Keratinocyte (primary cell): ENCODE results near the gene AP1M1. TPM values are rescaled to one million over a fixed set of nuclear protein-coding genes. Genes with fewer than 3 reads are reported as not detected.

Experiments used
- DNase-seq: peaks from one replicate; pipeline ENCODE4 v3.0.0-alpha.2; 2011; ENCODE audit warnings: low read depth, missing footprints, low spot score
- FAIRE-seq: peaks from 2 replicates; lab custom pipeline; 2011; peaks lifted over from hg19 to GRCh38; lab: Jason Lieb, UNC
- H2AFZ ChIP-seq: 2 replicates; pipeline ENCODE4 v1.6.0; 2012; ENCODE audit warnings: low read length, control low read depth, inconsistent platforms; ENCODE audit not compliant: control insufficient read depth
- H3K27ac ChIP-seq: 2 replicates; pipeline ENCODE4 v1.5.1; 2011; ENCODE audit warnings: low read length; ENCODE audit not compliant: control insufficient read depth, insufficient read depth
- H3K27me3 ChIP-seq: 3 replicates; pipeline ENCODE4 v1.6.0; 2011; ENCODE audit warnings: low read length; ENCODE audit not compliant: control insufficient read depth, insufficient read depth; ENCODE audit errors: extremely low read depth
- H3K36me3 ChIP-seq, 2 experiments: 2 replicates in 1 of 2; 3 replicates in 1 of 2; pipeline ENCODE4 v1.5.1; 2011; ENCODE audit warnings: low read length in 2 of 2, mild to moderate bottlenecking in 1 of 2; ENCODE audit not compliant: control insufficient read depth in 2 of 2, insufficient read depth in 2 of 2; ENCODE audit errors: extremely low read depth in 1 of 2
- H3K4me1 ChIP-seq: 3 replicates; pipeline ENCODE4 v1.5.1; 2011; ENCODE audit warnings: low read length; ENCODE audit not compliant: control insufficient read depth, insufficient read depth; ENCODE audit errors: extremely low read depth
- H3K4me2 ChIP-seq: 3 replicates; pipeline ENCODE4 v1.6.0; 2011; ENCODE audit warnings: low read depth, low read length; ENCODE audit not compliant: control insufficient read depth, insufficient read depth; ENCODE audit errors: extremely low read depth
- H3K4me3 ChIP-seq, 3 experiments: fragments of 200-600 bp in 1 of 3; sonication (generic) in 1 of 3; 2 replicates in 2 of 3; 3 replicates in 1 of 3; pipeline ENCODE4 v1.5.1; 2011 to 2016; ENCODE audit warnings: low read length in 3 of 3, mild to moderate bottlenecking in 3 of 3, control low read depth in 2 of 3, inconsistent platforms in 1 of 3, low read depth in 1 of 3, mixed read lengths in 1 of 3, mixed run types in 1 of 3, moderate library complexity in 1 of 3; ENCODE audit not compliant: control insufficient read depth in 2 of 3, insufficient read depth in 2 of 3; ENCODE audit errors: extremely low read depth in 1 of 3
- H3K79me2 ChIP-seq: 2 replicates; pipeline ENCODE4 v1.6.0; 2012; ENCODE audit warnings: low read length; ENCODE audit not compliant: control insufficient read depth, insufficient read depth
- H3K9ac ChIP-seq: 3 replicates; pipeline ENCODE4 v1.6.0; 2011; ENCODE audit warnings: low read length; ENCODE audit not compliant: control insufficient read depth, insufficient read depth; ENCODE audit errors: extremely low read depth
- H3K9me1 ChIP-seq: 3 replicates; pipeline ENCODE4 v1.6.0; 2011; ENCODE audit warnings: low read length; ENCODE audit not compliant: control insufficient read depth, insufficient read depth; ENCODE audit errors: extremely low read depth
- H3K9me3 ChIP-seq: 2 replicates; pipeline ENCODE4 v1.5.1; 2012; ENCODE audit warnings: low read depth, low read length; ENCODE audit not compliant: control insufficient read depth
- H4K20me1 ChIP-seq: 3 replicates; pipeline ENCODE4 v1.6.0; 2011; ENCODE audit warnings: low read length; ENCODE audit not compliant: control insufficient read depth, insufficient read depth; ENCODE audit errors: extremely low read depth
- CTCF ChIP-seq, 3 experiments: IDR thresholded peaks in 1 of 3; conservative IDR thresholded peaks in 1 of 3; optimal IDR thresholded peaks in 1 of 3; 2 replicates in 2 of 3; 3 replicates in 1 of 3; pipeline versions ENCODE3 to v1.5.1; 2011; ENCODE audit warnings: low read length in 3 of 3, mild to moderate bottlenecking in 3 of 3, moderate library complexity in 2 of 3, control low read depth in 1 of 3, inconsistent platforms in 1 of 3; ENCODE audit not compliant: insufficient read depth in 2 of 3; ENCODE audit errors: extremely low read depth in 1 of 3
- EZH2 ChIP-seq: IDR thresholded peaks from one replicate; pipeline ENCODE4 v1.6.1; 2012; ENCODE audit warnings: inconsistent platforms, mild to moderate bottlenecking, low read length, moderate library complexity
- dilution Hi-C: fragments of 300-500 bp; cut with MboI; formaldehyde crosslinking; loops from one replicate; pipeline ENCODE4 v1.7.0; 2020; ENCODE audit warnings: low sequenced_read_pairs; ENCODE audit not compliant: extremely low pct_ligation_motif_present
- polyA plus RNA-seq, 5 experiments: library from polyadenylated mRNA; depleted of rRNA in 3 of 5; stranded (reverse) in 3 of 5; stranded (forward) in 1 of 5; unstranded in 1 of 5; fragments of >200 nt; gene quantifications; 1 replicate in 1 of 5; 2 replicates in 3 of 5; 3 replicates in 1 of 5; pipeline versions ENCODE4 v1.2.1 to v1.2.3, GENCODE V29; 2011 to 2012; ENCODE audit warnings: missing spikeins in 2 of 5, low read depth in 1 of 5, low replicate concordance in 1 of 5

Gene AP1M1
- polyA plus RNA-seq, 1 donor (not counting 4 experiments of a cell fraction or from before 2014, with no cell fraction given): 27.7 TPM

- H3K9ac ChIP-seq: no peak overlapping the region
- H2AFZ ChIP-seq: no peak overlapping the region
- H3K27me3 ChIP-seq: no peaks in the 10 kb centered on the region
- H3K4me1 ChIP-seq: peaks cover 11% of the 10 kb centered on the region
- H3K4me3 ChIP-seq: no peak overlapping the region
- H3K27ac ChIP-seq: no peak overlapping the region
- H3K4me2 ChIP-seq: peak overlapping the region; percentile 71
- no peak for DNase-seq
- no peaks in the 10 kb centered on the region for H3K9me3 ChIP-seq
- no peaks in the 10 kb centered on the region for H3K79me2 ChIP-seq
- no peaks in the 10 kb centered on the region for H4K20me1 ChIP-seq
- dilution Hi-C loops: no loop called here
- no peak for FAIRE-seq
- no peak for TF ChIP-seq CTCF (optimal IDR thresholded peaks at IDR 0.05 in 1 of 3, IDR thresholded peaks at IDR 0.05 in 1 of 3, conservative IDR thresholded peaks at IDR 0.05 in 1 of 3; ENCODE audit: extremely low read depth in 1 of 3, insufficient read depth in 2 of 3, low read length in 3 of 3)
- TF ChIP-seq EZH2: no peak
- no peaks in the 10 kb centered on the region for H3K36me3 ChIP-seq
- H3K9me1 ChIP-seq: no peaks in the 10 kb centered on the region
Measured at GRCh38 chr19:16160445-16160942, 37.2 kb upstream of the AP1M1 start.

- Histone ChIP-seq H4K20me1 (no peaks in the 10 kb centered on the region), H3K36me3 (no peaks in the 10 kb centered on the region), H3K27me3 (no peaks in the 10 kb centered on the region), H3K9me1 (no peaks in the 10 kb centered on the region), H3K4me1 (peaks cover 11% of the 10 kb centered on the region), H3K27ac (peak overlapping the region; percentile 88), H3K4me2 (peak overlapping the region; percentile 71), H3K4me3 (no peak overlapping the region), H3K9me3 (no peaks in the 10 kb centered on the region), H3K9ac (peak overlapping the region; percentile 56), H2AFZ (peak overlapping the region; percentile 33), H3K79me2 (no peaks in the 10 kb centered on the region)
- no peak for TF ChIP-seq EZH2
- no peak for TF ChIP-seq CTCF (optimal IDR thresholded peaks at IDR 0.05 in 1 of 3, IDR thresholded peaks at IDR 0.05 in 1 of 3, conservative IDR thresholded peaks at IDR 0.05 in 1 of 3; ENCODE audit: extremely low read depth in 1 of 3, insufficient read depth in 2 of 3, low read length in 3 of 3)
- DNase-seq (no peak), FAIRE-seq (peak; percentile 71)
- dilution Hi-C loops: no loop called here
Measured at GRCh38 chr19:16160943-16161560, 36.7 kb upstream of the AP1M1 start.
